Nephron progenitor cell (in vitro differentiated cells): ENCODE measurements around the gene BTN1A1.

ENCODE experiments used
- DNase-seq: peaks from one replicate; pipeline ENCODE4 v3.0.0; 2021
- H3K27ac Mint-ChIP-seq: 2 replicates; pipeline ENCODE4 v1.8.0; 2021; ENCODE audit warnings: mild to moderate bottlenecking, moderate library complexity, mixed read lengths
- H3K27me3 Mint-ChIP-seq: 2 replicates; pipeline ENCODE4 v1.8.0; 2021; ENCODE audit warnings: mild to moderate bottlenecking, low read depth, mixed read lengths; ENCODE audit not compliant: poor library complexity
- H3K36me3 Mint-ChIP-seq: 2 replicates; pipeline ENCODE4 v1.8.0; 2021; ENCODE audit warnings: low read depth, mixed read lengths
- H3K4me1 Mint-ChIP-seq: 2 replicates; pipeline ENCODE4 v1.8.0; 2021; ENCODE audit warnings: mixed read lengths
- H3K4me3 Mint-ChIP-seq: 2 replicates; pipeline ENCODE4 v1.8.0; 2021; ENCODE audit warnings: mild to moderate bottlenecking, moderate library complexity, mixed read lengths
- H3K9me3 Mint-ChIP-seq: 2 replicates; pipeline ENCODE4 v1.8.0; 2021; ENCODE audit warnings: mild to moderate bottlenecking, moderate library complexity, mixed read lengths
- TF ChIP-seq, protein P1 (sequence below): fragments of 200-600 bp; sonication (generic); IDR thresholded peaks from 2 replicates; pipeline ENCODE4 v1.5.0; 2021; ENCODE audit warnings: antibody characterized with exemption

The BTN1A1 gene

DNA sequence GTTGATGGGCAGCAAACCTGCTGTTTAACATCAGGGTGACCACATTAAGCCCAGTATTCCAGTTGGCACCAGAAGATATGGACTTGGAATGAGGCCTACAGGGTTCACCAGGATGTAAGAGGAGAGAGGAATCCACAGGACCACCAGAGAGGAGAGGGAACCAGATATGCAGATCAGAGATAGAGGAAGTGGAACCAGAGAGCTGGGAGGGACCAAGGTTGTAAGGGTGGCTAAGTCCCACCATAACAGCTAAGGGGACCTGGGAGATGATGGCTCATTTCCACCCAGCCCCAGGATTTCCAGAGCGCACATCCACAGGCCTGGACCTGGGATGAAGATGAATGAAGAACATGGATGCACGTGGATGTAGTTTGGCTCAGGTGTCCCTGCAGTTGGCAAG lies 31.3 kb upstream of the BTN1A1 start:
- H3K4me3 Mint-ChIP-seq: no peak overlapping the region
- peaks cover 18% of the 10 kb centered on the region for H3K9me3 Mint-ChIP-seq
- TF ChIP-seq, protein P1, sequence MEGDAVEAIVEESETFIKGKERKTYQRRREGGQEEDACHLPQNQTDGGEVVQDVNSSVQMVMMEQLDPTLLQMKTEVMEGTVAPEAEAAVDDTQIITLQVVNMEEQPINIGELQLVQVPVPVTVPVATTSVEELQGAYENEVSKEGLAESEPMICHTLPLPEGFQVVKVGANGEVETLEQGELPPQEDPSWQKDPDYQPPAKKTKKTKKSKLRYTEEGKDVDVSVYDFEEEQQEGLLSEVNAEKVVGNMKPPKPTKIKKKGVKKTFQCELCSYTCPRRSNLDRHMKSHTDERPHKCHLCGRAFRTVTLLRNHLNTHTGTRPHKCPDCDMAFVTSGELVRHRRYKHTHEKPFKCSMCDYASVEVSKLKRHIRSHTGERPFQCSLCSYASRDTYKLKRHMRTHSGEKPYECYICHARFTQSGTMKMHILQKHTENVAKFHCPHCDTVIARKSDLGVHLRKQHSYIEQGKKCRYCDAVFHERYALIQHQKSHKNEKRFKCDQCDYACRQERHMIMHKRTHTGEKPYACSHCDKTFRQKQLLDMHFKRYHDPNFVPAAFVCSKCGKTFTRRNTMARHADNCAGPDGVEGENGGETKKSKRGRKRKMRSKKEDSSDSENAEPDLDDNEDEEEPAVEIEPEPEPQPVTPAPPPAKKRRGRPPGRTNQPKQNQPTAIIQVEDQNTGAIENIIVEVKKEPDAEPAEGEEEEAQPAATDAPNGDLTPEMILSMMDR: no peak
- peaks cover 97% of the 10 kb centered on the region for H3K36me3 Mint-ChIP-seq
- H3K27ac Mint-ChIP-seq: no peak overlapping the region
- DNase-seq: no peak
- H3K4me1 Mint-ChIP-seq: peaks cover 13% of the 10 kb centered on the region
- H3K27me3 Mint-ChIP-seq: no peaks in the 10 kb centered on the region

DNA sequence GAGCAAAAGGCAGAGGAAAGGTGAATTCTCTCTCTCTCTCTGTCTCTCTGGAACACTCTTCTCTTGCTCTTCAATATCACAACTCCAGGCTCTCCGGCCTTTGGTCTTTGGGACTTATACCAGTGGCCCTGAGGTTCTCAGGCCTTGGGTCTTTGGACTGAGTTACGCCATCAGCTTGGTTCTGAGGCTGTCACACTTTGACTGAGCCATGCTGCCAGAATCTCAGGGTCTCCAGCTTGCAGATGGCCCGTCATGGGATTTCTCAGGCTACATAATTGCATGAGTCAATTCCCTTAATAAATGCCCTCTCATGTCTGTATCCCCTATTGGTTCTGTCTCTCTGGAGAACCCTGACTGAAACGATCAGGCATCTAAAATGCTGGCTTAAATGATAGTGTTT lies 29.5 kb upstream of the BTN1A1 start:
- H3K4me3 Mint-ChIP-seq: no peak overlapping the region
- DNase-seq: no peak
- TF ChIP-seq, protein P1: no peak
- H3K27ac Mint-ChIP-seq: peak overlapping the region; percentile 70
- H3K4me1 Mint-ChIP-seq: peaks cover 30% of the 10 kb centered on the region
- H3K27me3 Mint-ChIP-seq: peaks cover under 1% of the 10 kb centered on the region
- peaks cover 79% of the 10 kb centered on the region for H3K36me3 Mint-ChIP-seq
- H3K9me3 Mint-ChIP-seq: peaks cover 18% of the 10 kb centered on the region

DNA sequence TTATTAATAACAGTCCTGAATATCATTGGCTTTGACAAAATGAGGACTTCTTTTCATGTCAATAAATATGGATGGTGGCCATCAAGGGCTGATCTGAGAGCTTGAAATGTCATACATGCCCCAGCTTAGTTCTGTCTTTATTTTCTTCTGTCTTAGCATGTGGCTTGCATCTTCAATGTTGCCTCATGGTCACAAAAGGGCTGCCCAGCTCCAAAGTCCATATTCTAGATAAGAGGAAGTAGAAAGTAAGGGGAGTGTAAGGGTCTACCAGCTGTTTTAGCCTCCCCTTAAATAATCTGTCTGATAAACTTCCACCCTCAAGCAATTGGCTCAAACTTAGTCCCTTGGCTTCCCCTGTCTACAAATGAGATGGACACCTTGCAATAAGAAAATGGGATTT lies 28.1 kb upstream of the BTN1A1 start:
- Mint-ChIP-seq H3K27me3 (peaks cover 2% of the 10 kb centered on the region), H3K27ac (no peak overlapping the region), H3K4me3 (no peak overlapping the region), H3K4me1 (peaks cover 41% of the 10 kb centered on the region), H3K9me3 (peaks cover 18% of the 10 kb centered on the region), H3K36me3 (peaks cover 66% of the 10 kb centered on the region)
- DNase-seq: no peak
- TF ChIP-seq, protein P1: no peak

DNA sequence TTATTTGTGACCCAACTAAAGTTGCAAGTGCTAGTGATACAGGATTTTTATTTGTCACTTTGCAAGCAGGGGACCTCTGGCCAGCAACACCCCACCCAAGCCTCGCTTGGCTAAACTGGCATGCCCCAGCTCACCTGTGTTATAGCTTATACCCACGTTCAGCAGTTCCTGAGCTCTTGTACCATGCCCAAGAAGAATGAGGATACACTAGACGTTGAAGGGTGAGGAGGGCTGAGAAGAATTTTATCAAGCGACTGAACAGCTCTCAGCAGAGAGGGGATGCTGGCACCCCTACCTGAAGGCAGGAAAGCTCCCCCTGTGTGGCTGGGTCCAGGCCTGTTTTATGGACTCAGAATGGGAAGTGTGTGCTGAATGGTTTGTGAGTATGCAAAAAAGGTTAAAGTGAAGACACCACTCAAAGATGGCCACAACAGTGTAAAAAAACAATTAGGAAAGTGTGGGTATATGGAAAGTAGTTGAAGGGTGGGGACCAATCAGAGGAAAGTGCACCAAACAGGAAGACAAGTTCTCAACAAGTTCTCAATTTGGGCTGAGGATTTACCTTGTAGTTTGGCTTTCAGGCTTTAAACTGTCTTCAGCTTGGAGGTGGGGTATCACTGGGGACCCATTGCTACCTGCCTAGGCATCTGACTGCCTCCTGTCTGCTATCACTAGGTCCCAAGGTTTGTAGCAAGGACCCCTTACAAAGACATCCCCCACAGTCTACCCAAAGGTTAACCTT lies 27.4 kb upstream of the BTN1A1 start:
- Mint-ChIP-seq H3K9me3 (peaks cover 18% of the 10 kb centered on the region), H3K36me3 (peaks cover 58% of the 10 kb centered on the region), H3K27ac (peak overlapping the region; percentile 80), H3K27me3 (peaks cover 2% of the 10 kb centered on the region), H3K4me3 (peak overlapping the region; percentile 12), H3K4me1 (peaks cover 43% of the 10 kb centered on the region)
- TF ChIP-seq, protein P1: no peak
- no peak for DNase-seq

DNA sequence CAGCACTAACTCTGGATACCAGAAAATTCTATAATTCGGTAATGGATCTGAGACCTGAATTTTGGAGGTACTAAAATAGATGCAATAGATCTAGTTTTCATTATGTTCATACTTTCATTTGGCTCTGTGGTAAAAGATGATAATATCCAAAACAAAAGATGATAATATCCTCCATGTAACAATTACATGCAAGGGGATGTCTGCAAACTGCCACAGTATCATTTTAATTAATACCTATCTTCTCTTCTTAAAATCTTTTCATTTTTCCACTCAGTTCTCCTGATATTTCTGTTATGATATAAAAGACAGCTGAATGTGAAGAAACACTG lies 26.7 kb upstream of the BTN1A1 start:
- peaks cover 2% of the 10 kb centered on the region for H3K27me3 Mint-ChIP-seq
- no peak for DNase-seq
- TF ChIP-seq, protein P1: no peak
- peak overlapping the region; percentile 72 for H3K4me3 Mint-ChIP-seq
- peaks cover 43% of the 10 kb centered on the region for H3K4me1 Mint-ChIP-seq
- H3K27ac Mint-ChIP-seq: no peak overlapping the region
- peaks cover 51% of the 10 kb centered on the region for H3K36me3 Mint-ChIP-seq
- H3K9me3 Mint-ChIP-seq: peaks cover 18% of the 10 kb centered on the region
